GM10266 (cell line): ENCODE results near the gene KMT2B.

Experiments
- DNase-seq: peaks from one replicate; pipeline ENCODE4 v3.0.0; 2012; ENCODE audit errors: extremely low spot score
- TF ChIP-seq, protein P1 (sequence below): IDR thresholded peaks from 2 replicates; pipeline ENCODE4 v1.5.1; 2012; ENCODE audit warnings: mild to moderate bottlenecking, low read depth; ENCODE audit not compliant: control insufficient read depth, insufficient read depth; ENCODE audit errors: missing control alignments

Gene KMT2B

DNA sequence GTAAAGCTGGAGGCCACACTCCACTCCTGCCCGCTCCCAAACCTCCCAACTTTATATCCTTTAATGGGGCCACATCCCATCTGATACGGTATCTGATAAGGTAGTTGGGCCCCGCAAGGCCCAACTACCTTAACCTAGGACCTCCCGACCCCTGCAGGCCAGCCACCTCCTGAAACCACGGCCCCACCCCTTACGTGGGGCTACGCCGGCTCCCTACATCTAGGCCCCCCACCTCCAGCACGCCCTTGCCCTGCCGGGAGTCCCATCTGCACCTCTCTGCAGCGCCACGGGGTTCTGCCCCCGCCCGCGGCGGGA is 22.3 kb downstream of the KMT2B start:
- TF ChIP-seq, protein P1, sequence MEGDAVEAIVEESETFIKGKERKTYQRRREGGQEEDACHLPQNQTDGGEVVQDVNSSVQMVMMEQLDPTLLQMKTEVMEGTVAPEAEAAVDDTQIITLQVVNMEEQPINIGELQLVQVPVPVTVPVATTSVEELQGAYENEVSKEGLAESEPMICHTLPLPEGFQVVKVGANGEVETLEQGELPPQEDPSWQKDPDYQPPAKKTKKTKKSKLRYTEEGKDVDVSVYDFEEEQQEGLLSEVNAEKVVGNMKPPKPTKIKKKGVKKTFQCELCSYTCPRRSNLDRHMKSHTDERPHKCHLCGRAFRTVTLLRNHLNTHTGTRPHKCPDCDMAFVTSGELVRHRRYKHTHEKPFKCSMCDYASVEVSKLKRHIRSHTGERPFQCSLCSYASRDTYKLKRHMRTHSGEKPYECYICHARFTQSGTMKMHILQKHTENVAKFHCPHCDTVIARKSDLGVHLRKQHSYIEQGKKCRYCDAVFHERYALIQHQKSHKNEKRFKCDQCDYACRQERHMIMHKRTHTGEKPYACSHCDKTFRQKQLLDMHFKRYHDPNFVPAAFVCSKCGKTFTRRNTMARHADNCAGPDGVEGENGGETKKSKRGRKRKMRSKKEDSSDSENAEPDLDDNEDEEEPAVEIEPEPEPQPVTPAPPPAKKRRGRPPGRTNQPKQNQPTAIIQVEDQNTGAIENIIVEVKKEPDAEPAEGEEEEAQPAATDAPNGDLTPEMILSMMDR = no peak
- no peak for DNase-seq

DNA sequence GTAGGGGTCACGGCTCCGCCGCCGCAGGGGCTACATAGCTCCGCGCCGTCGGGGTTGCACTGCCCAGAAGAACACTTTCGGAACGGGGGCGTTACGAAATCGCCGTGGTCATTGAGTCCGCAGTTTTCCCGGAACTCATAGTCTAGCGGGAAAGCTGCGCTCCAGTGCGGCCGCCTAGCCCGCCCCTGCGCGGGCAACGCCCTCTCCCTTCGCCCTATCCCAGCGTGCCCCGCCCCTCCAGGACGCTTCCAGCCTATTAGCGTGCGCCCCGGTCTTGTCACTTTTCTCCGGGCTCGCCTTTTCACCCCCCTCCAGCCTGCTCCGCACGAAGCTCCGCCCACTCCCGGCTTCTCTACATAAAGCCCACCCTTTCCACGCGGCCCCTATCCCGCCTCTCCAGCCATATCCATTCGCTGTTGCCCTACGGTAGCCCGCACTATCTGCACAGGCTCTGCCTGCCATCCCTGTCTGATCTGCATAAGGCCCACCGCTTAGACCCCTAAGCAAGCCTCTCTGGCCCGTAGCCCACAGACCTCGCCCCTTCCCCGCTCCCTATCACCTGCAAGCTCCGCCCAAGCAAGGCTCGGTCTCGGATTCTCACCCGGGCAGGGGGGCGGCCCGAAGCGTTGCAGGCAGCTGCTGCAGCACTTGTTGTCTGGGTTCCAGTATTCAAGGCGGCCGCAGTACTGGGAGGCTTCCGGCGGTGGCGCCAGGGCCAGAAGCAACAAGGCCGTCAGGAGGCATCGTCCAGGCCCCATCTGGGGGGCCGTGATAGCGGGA is 22.8 kb downstream of the KMT2B start:
- TF ChIP-seq, protein P1 = peak; percentile 29

DNA sequence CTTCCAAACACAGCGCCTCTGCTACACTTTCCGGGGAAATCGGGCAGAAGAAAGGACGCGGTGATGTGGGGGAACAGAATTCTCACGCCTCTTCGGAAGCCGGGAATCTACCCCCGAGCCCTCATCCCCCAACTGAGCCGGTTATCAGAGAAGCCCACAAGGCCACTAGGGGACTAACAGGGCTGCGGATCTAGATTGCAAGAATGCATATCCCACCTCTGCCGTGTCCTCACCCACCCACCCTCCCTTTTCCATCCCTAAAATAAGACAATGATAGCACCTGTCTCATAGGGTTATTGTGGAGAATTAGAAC is 23.4 kb downstream of the KMT2B start:
- TF ChIP-seq, protein P1 = no peak
- no peak for DNase-seq

More for the DNA sequence above, 22.8 kb downstream of the KMT2B start:
- peak; percentile 98 for DNase-seq

DNA sequence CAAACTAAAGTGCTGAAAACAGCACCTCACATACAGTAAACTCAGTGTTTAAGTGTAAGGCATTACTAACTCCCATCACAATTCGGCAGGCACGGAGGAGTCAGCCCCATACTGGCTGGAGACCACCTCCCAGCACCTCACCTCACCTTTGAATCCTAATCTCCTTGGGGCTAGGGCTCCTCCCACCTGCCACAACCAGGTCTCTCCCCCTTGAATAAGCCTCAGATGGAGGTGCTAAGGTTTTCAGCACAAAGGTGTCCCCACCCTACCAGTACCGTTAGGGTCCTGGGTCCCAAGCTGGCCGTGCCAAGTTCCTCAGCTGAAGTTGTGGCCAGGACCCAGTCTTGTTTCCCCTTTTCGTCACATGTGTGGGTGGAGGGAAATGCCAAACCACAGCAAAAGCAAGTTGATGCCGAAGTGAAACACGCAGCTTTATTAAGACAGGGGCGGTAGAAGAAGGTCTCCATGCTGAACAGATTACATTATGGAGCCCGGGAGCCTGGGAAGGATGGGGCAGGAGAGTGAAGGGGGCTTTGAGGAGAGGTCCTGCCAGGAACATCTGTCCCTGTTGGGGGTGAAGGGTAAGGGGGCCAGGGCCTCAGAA is 24.4 kb downstream of the KMT2B start, which contains the start of gene IGFLR1:
Gene IGFLR1, minus strand, starts transcription at position 332 of the 604 bp plus-strand sequence. CDS start 1,272 bp downstream, outside the sequence.
- TF ChIP-seq, protein P1 = no peak
- peak; percentile 71 for DNase-seq

DNA sequence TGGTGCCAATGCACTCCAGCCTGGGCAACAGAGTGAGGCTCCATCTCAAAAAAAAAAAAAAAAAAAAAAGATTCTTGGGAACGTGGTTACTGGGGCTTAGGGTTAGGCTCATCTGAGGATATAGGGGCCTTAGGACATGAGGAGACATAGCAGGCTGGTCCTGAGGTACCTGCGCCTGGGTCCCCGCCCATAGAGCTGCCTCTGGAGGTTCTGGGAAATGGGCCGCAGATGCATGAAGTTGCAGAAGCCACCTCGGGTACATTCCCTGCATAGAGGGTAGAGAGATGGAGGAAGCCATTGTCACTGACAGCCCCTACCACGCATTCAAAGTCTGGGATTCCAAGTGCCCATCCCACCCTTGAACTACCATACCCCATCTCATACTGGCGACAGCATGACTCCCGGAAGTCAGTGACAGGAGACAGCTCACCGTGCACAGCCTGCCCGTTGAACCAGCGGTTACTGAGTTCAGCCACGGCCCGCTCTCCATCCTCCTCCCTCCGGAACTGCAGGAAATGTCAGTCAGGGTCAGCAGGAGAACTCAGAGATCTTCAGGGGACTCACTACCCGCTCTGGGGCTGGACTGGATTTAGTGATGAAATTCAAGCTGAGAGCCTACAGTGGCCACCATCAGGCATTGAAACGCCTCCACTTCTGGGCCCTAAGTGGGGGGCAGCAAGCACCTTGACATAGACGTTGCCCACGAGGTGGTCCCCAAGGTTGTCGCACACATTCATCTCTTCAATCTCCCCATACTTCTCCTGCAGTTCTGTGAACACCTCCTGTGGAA is 26.0 kb downstream of the KMT2B start:
- TF ChIP-seq, protein P1 = no peak
- DNase-seq = no peak

DNA sequence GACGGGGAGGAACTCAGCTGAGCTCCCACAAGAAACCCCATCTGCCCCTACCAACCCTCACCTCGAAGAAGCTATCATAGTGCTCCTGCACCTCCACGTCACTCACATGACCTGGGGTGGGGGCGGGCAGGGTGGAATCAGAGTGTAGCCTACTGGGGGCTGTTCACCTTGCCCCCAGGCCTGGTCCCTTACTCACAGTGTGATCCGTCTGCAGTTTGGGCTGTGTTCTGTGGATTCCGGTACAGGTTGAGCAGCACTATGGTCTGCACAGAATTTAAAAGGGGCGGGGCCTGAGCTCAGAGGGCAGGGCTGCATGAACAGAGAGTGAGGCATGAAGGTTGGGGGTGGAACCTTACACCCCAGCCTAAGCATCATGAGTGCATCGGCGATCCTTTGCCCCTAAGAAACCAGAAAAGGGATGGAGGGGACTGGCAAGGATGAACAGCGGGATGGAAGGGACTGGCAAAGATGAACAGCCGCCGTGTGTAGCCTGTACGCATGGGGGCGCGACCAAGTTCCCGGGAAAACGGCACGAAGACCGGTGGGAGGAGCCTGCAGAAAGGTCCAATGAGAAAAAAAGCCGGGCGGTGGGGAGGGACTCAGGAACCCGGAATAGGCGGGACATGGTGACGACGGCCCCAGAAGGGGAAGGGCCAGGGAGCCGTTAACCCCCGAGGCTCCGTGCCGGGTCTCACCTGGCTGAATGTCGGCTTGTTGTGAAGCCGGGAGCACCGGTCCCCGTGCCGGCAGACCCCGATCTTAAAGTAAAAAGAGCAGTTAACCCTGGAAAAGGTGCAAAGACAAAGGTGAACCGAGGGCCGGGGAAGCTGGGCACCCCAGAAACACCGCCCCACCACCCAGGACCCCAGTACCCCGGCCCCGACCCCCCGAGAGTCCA is 26.9 kb downstream of the KMT2B start:
- TF ChIP-seq, protein P1 = peak; percentile 37
- peak; percentile 80 for DNase-seq
